ENCODE results near the gene WBP1.
"Not testable (repeated sequence)": the region's sequence is repeated elsewhere in the genome, so short reads cannot be mapped to it uniquely, and the experiment has no call there.

The WBP1 gene

GRCh38 chr2:74482801-74483674 lies 24.8 kb downstream of the WBP1 start, which contains the start of the genes CCDC142 and TTC31:
CCDC142 (minus strand) TSS chr2:74482998; CDS start chr2:74482837, 161 bp downstream.
TTC31 (plus strand) TSS chr2:74483081; CDS start chr2:74483096, 15 bp downstream.
- peak; percentile 93 for DNase-seq (ENCODE audit: low spot score)

DNA sequence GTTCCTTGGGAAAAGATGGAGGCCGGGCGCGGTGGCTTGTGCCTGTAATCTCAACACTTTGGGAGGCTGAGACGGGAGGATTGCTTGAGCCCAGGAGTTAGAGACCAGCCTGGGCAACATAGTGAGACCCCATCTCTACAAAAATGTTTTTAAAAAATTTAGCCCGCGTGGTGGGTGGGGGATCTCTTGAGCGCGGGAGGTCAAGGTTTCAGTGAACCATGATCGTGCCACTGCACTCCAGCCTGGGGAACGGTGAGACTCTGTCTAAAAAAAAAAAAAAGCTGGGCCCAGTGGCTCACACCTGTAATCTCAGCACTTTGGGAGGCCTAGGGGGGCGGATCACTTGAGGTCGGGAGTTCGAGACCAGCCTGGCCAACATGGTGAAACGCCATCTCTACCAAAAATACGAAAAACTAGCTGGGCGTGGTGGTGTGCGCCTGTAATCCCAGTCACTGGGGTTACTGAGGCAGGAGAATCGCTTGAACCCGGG lies 25.5 kb downstream of the WBP1 start:
- not testable (repeated sequence) for DNase-seq (ENCODE audit: low spot score)

- DNase-seq (ENCODE audit: low spot score): no peak
These were observed 27.9 kb downstream of the WBP1 start for GRCh38 chr2:74486141-74486540.

DNA sequence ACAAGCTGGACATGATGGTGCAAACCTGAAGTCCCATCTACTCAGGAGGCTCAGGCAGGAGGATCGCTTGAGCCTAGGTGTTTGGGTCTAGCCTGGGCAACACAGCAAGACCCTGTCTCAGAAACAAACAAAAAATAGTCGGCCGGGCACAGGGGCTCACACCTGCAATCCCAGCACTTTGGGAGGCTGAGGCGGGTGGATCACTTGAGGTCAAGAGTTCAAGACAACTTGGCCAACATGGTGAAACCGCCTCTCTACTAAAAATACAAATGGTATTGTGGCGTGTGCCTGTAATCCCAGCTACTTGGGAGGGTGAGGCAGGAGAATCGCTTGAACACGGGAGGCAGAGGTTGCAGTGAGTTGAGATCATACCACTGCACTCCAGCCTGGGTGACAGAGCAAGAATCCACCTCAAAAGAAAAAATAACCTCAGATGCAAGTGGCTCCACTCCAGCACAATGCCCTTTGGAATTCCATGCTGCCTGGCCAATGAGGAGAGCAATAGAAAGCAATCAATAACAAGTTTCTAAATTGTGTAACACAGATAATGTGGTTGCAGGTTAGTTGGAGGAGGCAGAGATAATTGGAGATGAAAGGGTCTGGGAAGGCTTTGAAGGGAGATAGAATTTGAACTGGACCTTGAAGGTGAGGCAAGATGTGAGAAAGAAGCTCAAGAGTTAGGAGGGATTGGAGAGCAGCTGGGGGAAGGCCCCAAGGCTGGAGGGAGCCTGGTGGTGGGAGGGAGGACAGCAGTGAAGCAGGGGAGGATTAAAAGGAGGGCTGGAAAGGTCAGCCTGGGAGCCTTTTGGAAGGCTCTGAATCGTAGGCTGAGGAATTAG lies 30.6 kb downstream of the WBP1 start:
- DNase-seq (ENCODE audit: low spot score): no peak

DNA sequence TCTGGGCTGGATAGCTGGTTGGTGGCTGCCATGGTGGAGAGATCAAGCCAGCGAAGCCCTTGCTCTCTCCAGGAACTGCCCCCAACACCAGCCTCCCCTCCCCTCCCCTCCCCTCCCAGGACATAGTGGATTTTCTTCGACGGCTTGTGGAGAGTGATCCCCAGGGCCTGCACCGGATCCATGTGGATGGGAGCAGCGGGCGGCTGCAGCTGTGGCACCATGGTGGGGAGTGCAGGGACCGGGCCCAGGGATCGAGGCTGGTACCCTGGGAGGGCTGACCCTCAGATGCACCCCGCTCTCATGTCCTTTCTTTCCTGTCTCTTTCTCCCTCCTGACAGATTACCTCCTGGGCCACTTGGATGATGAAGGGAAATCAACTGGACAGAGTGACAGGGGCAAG lies 31.7 kb downstream of the WBP1 start:
- no peak for DNase-seq (ENCODE audit: low spot score)

DNA sequence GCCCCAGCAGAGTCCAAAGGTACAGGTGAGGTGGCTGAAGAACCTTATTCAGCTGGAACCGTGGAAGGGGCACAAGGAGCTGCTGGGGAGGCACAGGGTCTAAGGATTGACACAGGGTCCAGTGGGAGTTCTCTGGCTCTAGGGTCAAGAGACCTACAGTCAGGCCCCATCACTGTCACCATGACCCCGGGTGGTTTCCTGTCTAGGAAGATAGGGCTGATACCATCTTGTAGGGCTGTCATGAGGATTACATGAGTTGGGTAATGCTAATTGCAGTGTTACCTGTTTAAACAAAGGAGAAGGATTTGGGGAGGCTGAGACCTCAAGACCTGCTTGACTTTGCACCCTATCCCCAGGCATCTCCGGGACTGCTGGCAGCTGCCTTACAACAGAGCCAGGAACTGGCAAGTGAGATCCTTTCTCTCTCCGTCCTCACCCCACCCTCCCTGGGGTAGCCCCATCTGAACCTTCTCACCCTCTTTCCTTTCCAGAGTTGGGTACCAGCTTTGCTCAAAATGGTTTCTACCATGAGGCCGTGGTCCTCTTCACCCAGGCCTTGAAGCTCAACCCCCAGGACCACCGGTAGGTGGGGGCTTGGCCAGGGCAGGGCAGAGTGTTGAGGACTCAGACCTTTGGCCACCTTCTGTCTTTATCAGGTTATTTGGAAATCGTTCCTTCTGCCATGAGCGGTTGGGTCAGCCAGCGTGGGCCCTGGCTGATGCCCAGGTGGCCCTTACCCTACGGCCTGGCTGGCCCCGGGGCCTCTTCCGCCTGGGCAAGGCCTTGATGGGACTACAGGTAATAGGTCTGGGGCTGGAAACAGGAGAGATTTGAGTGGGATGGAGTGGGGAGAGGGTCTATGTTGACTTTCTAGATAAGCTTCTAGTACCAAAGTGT lies 33.7 kb downstream of the WBP1 start:
- DNase-seq (ENCODE audit: low spot score): no peak

GRCh38 chr2:74493546-74493945 lies 35.3 kb downstream of the WBP1 start:
- DNase-seq (ENCODE audit: low spot score): no peak

DNA sequence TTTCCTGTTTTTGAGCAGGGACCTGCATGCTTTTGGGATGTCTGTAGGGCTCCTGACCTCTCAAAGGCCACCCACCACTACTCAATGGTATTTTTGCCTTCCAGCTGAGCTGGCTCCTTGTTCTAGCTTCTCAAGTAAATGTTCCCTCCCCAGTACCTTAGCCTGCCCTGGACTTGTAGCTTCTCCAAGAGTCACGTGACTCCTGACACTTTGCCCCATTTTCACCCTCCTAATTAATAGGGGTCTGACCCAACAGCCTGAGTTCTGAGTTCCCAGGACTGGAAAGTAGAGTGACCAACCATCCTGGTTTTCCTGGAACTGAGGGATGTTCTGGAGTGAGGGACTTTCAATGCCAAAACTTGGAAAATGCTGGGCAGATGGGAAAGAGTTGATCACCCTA lies 37.2 kb downstream of the WBP1 start:
- DNase-seq (ENCODE audit: low spot score): no peak

- no peak for DNase-seq (ENCODE audit: low spot score)
These were observed 38.9 kb downstream of the WBP1 start for GRCh38 chr2:74496997-74497776.

DNA sequence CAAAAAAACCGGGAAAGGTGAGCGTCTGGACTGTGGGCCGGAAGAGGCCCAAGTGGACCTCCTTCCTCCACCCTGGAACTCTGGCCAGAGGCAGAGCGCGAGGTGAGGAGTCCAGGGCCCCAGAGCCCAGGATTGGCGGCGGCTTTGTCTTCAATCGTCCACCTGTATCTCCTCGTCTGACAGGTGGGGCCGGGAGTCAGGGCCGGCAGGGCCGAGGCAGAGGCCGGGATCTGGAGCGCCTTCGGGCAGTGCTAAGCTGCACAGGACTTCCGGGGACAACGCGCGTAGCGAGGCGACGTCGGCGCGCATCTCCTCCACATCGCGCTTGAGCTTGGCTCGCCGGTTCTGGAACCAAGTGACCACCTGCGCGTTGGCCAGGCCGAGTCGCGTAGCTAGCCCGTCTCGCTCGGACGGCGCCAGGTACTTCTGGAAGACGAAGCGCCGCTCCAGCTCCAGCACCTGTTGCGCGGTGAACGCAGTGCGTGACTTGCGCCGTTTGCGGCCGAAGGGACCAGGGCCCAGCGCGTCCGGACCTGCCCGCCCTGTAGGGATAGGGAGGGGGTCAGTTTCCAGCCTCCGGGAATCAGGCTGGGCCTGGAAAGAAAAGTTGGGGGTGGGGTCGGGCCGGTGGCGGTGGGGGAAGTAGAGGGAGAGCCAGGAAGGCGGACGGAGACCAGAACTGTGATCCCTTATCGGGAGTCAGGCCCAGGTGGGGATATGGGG lies 39.7 kb downstream of the WBP1 start:
- no peak for DNase-seq (ENCODE audit: low spot score)

DNA sequence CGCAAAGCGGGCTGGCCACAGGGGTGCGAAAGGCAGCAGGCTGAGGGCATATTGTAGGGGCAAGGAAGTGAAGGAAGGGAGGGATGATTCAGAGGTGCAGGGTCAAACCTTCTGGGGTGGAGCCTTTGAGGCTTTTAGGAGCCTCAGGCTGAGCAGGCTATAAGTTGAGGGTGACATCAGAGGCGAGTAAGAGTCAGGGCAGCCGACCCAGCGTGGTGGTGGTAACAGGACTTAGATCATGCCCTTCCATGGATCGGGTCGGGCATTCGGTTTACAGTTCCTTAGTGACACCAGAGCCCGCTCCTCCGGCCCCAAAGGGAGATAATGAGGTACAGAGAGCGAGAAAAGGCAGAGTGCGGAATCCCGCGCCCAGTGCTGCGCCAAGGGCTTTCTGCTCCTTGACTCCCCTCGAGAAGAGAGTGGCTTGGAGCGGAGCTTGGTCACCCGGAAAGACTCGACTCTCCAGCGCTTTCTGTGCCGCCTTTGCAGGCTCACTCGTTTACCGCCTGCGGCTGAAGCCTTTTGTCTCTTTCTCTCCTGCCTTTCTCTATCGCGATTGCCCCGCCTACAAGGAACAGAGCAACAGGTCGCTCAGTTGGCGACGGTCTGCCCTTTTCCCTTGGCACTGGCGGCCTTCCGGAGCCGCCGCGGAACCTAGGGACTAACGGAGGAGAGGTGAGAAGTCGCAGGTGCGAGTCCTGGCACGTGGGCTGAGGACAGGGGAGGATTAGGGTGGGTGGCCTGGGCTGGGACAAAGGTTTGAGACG lies 40.4 kb downstream of the WBP1 start:
- no peak for DNase-seq (ENCODE audit: low spot score)

GRCh38 chr2:74499267-74499939 lies 41.2 kb downstream of the WBP1 start, which contains the start of gene LBX2:
LBX2 (minus strand) TSS chr2:74499603; CDS start chr2:74499537, 66 bp downstream.
- DNase-seq (ENCODE audit: low spot score): no peak

GRCh38 chr2:74499940-74500577 lies 41.8 kb downstream of the WBP1 start:
- no peak for DNase-seq (ENCODE audit: low spot score)

- DNase-seq (ENCODE audit: low spot score): no peak
These were observed 42.3 kb downstream of the WBP1 start for GRCh38 chr2:74500578-74500946.

DNA sequence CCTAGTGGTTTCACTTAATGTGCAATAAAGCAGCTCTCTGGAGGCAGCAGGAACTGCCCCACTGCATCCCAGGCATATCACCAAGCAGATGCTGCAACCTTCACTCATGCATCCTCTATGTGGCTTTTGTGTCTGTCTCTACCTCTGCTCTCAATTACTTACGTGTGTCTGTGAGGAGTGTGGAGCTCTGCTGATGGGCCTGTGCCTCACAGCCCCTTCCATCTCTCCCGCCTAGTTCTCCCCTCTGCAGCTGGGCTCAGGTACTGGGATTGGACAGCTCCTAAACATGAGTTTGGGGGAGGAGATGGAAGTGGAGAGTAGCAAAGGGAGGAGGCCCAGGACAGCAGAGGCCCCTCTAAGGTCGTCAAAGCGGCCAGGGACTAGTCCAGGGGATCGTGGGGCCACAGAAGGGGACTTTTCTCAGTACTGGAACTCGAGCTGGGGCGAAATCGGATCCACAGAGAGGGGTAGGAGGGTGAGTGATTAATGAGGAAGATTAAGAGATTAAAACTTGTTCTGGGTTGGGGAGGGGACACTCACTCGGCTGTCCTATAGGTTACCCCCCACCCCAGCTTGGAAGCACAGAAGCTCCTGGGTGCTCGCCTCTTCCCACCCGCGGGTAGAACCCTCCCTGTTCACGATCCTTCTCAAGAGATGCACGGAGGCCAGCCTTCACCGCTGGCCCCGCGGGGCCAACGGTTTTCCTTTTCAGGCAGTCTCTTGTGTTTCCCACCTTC lies 43.3 kb downstream of the WBP1 start:
- no peak for DNase-seq (ENCODE audit: low spot score)

DNA sequence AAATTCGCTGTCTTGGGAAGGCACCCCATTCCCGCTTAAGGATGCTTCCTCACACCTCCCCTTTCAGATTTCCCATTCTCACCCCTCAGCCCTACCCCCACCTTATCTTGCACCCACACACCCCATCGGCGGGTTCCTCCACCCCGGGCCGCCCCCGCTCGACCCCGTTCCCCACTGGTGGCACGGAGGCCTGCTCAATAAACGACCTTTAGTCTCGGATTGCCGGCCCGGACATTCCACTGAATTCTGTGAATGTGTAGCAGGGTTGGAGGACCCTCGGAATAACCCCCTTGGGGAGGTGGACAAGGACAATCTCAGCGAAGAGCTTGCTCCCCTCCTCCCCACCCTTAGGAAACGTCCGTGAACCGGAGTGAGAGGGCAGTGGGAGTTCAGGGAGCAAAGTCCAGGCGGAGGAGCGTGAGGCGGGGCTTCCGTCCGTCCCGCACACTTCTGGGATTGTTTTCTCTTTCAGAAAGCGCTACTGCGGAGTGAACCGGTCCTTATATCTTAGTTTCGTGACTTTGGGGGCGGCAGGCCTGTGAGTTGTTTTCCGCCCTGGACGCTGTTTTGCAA lies 44.0 kb downstream of the WBP1 start:
- DNase-seq (ENCODE audit: low spot score): no peak
